Measurements from ENCODE around the gene SMC1B.
"Not testable (repeated sequence)": the region's sequence is repeated elsewhere in the genome, so short reads cannot be mapped to it uniquely, and the experiment has no call there.

Gene SMC1B

GRCh38 chr22:45446216-45446615 is 32.8 kb upstream of the SMC1B start:
- no peak for DNase-seq (ENCODE audit: low read depth in 2 of 2)

DNA sequence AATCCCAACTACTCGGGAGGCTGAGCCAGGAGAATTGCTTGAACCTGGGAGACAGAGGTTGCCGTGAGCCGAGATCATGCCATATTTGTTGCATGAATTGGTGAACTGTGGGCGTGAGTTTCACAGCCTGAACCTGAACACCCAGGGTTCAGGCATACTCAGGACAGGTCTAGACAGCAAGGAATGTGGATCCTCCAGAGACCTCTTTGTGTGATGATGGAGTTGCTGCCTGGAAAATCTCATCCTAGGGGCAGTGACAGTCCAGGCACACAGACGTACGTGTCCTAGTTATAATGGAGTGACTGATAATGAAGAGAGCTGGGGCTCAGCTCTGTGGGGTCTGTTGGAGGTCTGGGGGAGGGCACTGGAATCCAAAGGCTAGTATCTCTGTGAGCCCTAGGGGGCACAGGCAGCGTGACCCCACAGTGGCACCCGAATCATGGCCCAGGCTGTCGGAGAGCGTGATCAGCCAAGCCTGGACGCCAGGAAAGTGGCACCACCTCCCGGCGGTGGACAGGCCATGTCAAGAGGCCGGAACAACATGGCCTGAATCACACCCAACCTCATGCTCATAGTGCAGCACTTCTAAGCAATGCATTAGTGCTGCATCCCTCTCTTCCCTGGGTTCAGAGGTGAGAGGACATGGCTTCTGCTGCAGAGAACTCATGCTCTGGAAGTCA is 31.8 kb upstream of the SMC1B start:
- no peak for DNase-seq (ENCODE audit: low read depth in 2 of 2)

DNA sequence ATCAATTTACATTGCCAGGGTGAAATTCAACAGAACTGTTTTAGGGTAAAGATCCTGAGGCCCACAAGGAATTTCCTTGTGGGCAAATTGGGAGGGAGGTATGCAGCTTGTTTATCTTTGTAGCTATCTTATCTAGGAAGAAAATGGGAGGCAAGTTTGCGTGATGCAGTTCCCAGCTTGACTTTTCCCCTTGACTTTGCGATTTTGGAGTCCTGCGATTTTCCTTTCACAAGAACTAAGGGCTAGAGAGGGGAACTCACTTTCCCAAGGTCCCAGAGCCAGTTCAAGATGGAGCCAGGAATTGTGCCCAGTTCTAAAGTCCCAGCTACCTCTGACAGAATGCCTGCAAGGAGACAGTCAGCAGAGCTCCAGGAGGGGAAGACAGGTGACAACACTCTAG is 30.8 kb upstream of the SMC1B start:
- DNase-seq (ENCODE audit: low read depth in 2 of 2), result no peak

DNA sequence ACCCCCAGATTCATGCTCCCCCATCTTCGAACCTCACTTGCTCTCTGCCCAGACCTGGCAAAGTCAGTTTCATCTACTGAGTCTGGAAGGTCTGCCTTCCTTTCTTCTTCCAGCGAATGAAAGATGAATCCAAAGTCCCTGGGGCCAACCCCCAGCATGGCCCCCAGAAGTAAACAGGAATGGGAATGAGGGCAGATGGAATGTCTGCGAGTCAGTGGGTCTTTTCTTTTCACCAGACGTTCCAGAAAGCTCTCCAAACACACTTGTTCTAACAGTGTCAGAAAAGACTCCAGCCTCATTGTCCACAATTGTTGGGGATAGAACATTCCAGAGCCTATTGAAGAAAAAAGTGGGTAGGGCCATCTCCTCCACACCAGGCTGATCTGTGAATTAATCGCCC is 28.7 kb upstream of the SMC1B start:
- DNase-seq (ENCODE audit: low read depth in 2 of 2), result no peak

- DNase-seq (ENCODE audit: low read depth in 2 of 2), result no peak
Observed at GRCh38 chr22:45441138-45441537, 27.7 kb upstream of the SMC1B start.

DNA sequence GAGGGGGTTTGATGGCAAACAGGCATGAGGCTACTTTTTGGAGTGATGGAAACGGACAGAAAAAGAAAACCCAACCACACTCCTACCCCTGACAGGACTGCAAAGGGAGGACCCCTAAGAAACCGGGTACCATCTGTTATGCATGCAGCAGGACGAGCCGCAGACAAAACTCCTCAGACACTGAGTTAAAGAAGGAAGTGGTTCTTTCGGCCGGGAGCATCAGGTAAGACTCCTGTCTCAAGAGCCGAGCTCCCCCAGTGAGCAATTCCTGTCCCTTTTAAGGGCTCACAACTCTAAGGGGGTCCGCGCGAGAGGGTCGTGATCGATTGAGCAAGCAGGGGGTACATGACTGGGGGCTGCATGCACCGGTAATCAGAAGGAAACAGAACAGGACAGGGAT is 27.3 kb upstream of the SMC1B start:
- not testable (repeated sequence) for DNase-seq (ENCODE audit: low read depth in 2 of 2)

DNA sequence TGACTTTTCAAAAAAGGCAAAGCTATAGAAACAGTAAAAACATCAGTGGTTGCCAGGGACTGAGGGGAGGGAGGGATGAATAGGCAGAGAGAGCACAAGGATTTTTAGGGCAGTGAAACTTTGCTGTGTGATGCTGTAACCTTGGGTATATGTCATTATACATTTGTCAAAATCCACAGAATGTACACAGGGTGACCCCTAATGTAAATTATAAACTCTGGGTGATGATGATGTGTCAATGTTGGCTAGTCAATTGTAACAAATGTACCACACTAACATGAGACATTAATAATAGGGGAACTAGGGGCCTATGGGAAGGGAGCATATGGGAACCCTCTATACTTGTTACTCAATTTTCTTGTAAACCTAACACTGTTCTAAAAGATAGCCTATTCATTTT is 24.9 kb upstream of the SMC1B start:
- DNase-seq (ENCODE audit: low read depth in 2 of 2), result no peak

DNA sequence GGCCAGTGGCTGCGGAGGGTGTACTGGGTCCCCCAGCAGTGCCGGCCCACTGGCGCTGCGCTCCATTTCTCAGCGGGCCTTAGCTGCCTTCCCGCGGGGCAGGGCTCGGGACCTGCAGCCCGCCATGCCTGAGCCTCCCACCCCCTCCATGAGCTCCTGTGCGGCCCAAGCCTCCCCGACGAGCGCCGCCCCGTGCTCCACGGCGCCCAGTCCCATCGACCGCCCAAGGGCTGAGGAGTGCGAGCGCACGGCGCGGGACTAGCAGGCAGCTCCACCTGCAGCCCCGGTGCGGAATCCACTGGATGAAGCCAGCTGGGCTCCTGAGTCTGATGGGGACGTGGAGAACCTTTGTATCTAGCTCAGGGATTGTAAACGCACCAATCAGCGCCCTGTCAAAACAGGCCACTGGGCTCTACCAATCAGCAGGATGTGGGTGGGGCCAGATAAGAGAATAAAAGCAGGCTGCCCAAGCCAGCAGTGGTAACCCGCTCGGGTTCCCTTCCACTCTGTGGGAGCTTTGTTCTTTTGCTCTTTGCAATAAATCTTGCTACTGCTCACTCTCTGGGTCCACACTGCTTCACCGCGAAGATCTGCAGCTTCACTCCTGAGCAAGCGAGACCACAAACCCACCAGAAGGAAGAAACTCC is 23.6 kb upstream of the SMC1B start:
- DNase-seq (ENCODE audit: low read depth in 2 of 2), result not testable (repeated sequence)

DNA sequence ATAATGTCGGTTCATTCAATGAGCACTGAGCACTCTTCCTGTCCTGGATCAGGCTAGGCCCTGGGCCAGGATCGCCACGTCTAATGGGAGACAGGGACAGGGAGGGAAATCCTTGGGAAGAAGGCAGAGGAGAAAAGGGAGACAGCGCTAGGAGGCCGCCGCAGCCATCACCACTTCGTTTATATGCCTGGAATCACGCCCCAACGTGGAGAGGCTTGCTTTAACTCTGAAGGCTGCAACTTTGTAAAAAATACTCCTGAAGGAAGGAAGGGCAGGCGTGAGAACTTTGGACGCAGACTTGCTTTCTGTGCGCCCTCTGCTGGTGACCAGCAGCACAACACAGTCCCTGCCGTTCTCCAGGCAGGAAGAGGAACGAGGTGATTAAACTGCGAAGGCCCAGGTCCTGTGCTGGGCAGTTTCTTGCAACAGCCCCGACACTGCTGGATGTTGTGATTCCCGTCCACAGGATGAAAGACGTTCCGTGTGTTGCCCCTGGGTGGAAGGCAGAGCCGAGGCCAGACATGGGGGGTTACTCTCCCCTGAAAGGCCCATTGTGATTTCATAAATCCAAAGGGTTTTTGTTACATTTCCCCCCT is 22.2 kb upstream of the SMC1B start:
- DNase-seq (ENCODE audit: low read depth in 2 of 2), result peak; percentile 65 to 68

DNA sequence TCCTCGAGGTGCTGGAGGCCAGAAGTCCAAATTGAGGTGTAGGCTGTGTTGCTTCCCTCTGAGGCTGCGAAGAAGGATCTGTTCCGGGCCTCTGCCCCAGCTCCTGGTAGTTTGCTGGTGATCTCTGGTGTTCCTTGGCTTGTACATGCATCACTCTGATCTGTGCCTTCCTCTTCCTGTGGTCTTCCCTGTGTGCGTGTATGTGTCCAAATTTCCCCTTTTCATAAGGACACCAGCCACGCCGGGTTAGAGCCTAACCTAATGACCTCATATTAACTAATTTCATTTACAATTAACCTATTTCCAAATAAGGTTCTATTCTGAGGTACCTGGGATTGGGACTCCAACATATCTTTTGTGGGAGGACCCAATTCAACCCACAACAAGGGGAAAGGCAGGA is 21.6 kb upstream of the SMC1B start:
- DNase-seq (ENCODE audit: low read depth in 2 of 2), result no peak

- no peak for DNase-seq (ENCODE audit: low read depth in 2 of 2)
Observed at GRCh38 chr22:45430871-45431270, 17.5 kb upstream of the SMC1B start.

GRCh38 chr22:45429981-45430775 is 16.8 kb upstream of the SMC1B start:
- DNase-seq (ENCODE audit: low read depth in 2 of 2), result no peak

- no peak for DNase-seq (ENCODE audit: low read depth in 2 of 2)
Observed at GRCh38 chr22:45429424-45429823, 16.0 kb upstream of the SMC1B start.

- DNase-seq (ENCODE audit: low read depth in 2 of 2), result no peak
Observed at GRCh38 chr22:45428391-45429385, 15.3 kb upstream of the SMC1B start.

- DNase-seq (ENCODE audit: low read depth in 2 of 2), result no peak
Observed at GRCh38 chr22:45427114-45427513, 13.7 kb upstream of the SMC1B start.

GRCh38 chr22:45426387-45426786 is 13.0 kb upstream of the SMC1B start:
- no peak for DNase-seq (ENCODE audit: low read depth in 2 of 2)

DNA sequence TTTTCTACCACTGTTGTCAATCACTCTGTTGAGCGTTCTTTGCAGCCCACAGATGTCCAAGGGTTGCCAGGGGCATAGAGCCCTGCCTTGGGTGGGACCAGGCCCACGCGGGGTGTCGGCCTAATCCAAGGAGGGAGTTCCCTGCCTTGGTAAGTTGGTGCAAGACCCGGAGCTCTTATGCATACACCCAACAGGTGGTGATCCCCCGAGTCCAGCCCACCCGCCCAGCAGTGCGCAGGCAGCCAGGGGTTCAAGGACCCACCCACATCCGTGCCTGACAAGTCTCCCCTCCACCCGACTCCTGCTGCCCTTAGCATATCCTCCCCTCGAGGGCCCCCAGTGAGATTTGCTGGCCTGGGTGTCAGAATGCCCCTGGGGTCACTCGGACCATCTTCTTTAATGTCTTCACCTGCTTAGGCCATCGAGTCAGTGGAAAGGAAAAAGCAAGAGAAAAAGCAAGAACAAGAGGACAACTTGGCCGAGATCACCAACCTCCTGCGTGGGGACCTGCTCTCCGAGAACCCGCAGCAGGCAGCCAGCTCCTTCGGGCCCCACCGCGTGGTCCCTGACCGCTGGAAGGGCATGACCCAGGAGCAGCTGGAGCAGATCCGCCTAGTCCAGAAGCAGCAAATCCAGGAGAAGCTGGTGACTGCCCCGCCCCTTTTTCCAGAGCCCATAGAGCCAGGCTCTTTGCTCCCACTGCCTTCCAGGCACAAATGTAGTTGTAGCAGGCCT is 12.3 kb upstream of the SMC1B start:
- DNase-seq (ENCODE audit: low read depth in 2 of 2), result no peak

- DNase-seq (ENCODE audit: low read depth in 2 of 2), result no peak
Observed at GRCh38 chr22:45425101-45425500, 11.7 kb upstream of the SMC1B start.

DNA sequence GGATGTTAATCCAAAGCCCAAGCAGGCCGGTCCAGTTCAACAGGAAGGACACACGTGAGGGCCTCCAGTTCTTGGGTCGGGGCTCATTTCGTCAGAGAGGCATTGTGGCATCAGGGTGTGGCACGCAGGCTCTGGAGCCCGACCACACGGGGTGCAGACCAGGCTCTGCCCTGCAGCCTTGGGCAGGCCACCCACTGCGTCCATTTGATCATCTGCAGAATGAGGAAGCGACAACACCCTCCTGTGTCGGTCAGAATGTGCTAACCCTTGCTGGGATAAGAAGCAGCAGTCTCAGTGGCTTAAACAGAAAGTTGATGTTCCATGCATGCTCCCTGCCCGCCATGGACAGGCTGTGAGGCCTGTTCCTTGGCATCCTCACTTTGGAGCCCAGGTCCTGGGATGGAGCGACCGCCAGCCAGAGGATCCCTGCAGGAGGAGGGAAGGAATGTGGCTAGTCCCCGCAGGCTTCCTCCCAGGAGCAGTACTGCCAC is 10.9 kb upstream of the SMC1B start:
- no peak for DNase-seq (ENCODE audit: low read depth in 2 of 2)

GRCh38 chr22:45423524-45423923 is 10.1 kb upstream of the SMC1B start:
- no peak for DNase-seq (ENCODE audit: low read depth in 2 of 2)
